Stimulated activated CD8-positive, alpha-beta memory T cell treated with anti-CD3 and anti-CD28 coated beads, Interleukin-2, amount 100 ng/mL, for 1 hour (primary cell): ENCODE data around the gene SSC5D.
"Not testable (repeated sequence)": the region's sequence is repeated elsewhere in the genome, so short reads cannot be mapped to it uniquely, and the experiment has no call there.

Experiments
- DNase-seq, 2 donors: peaks; one replicate each; pipeline ENCODE4 v3.0.0-alpha.2; 2020; ENCODE audit warnings: low read depth in 2 of 2

SSC5D gene

GRCh38 chr19:55486971-55487923 is 989 bp upstream of the SSC5D start:
- DNase-seq, result no peak

GRCh38 chr19:55488986-55489710 is 912 bp downstream of the SSC5D start:
- no peak for DNase-seq

- no peak for DNase-seq
Observed at GRCh38 chr19:55489711-55490477, 1.7 kb downstream of the SSC5D start.

- no peak for DNase-seq
Observed at GRCh38 chr19:55490478-55491432, 2.5 kb downstream of the SSC5D start.

- DNase-seq, result no peak
Observed at GRCh38 chr19:55491546-55492360, 3.5 kb downstream of the SSC5D start.

- no peak for DNase-seq
Observed at GRCh38 chr19:55492362-55492944, 4.2 kb downstream of the SSC5D start.

GRCh38 chr19:55493052-55493644 is 4.9 kb downstream of the SSC5D start:
- no peak for DNase-seq

- DNase-seq, result no peak
Observed at GRCh38 chr19:55493645-55494171, 5.5 kb downstream of the SSC5D start.

GRCh38 chr19:55494172-55494761 is 6.0 kb downstream of the SSC5D start:
- no peak for DNase-seq

GRCh38 chr19:55495646-55496349 is 7.6 kb downstream of the SSC5D start:
- no peak for DNase-seq

- DNase-seq, result not testable (repeated sequence)
Observed at GRCh38 chr19:55496820-55497219, 8.6 kb downstream of the SSC5D start.

GRCh38 chr19:55497763-55498162 is 9.5 kb downstream of the SSC5D start:
- DNase-seq, result no peak

GRCh38 chr19:55498246-55498840 is 10.1 kb downstream of the SSC5D start:
- no peak for DNase-seq

- no peak for DNase-seq
Observed at GRCh38 chr19:55500368-55500952, 12.2 kb downstream of the SSC5D start.

GRCh38 chr19:55502197-55502952 is 14.1 kb downstream of the SSC5D start:
- DNase-seq, result no peak

GRCh38 chr19:55503157-55503501 is 14.9 kb downstream of the SSC5D start:
- DNase-seq, result no peak
